Cardiac muscle cell (in vitro differentiated cells and primary cell): ENCODE measurements around the gene XPO6. TPM values are rescaled to one million over a fixed set of nuclear protein-coding genes. Genes with fewer than 3 reads are reported as not detected.
"Not testable (repeated sequence)": the region's sequence is repeated elsewhere in the genome, so short reads cannot be mapped to it uniquely, and the experiment has no call there.

Source experiments
- DNase-seq, 2 donors: peaks; one replicate each; pipeline versions ENCODE4 v3.0.0 to v3.0.0-alpha.2; 2010 to 2017; ENCODE audit warnings: low read depth in 1 of 2, low spot score in 1 of 2
- H3K27ac ChIP-seq: fragments of 200-600 bp; sonication (generic); 2 replicates; pipeline ENCODE4 v1.5.1; 2016
- H3K27me3 ChIP-seq: fragments of 200-600 bp; sonication (generic); 2 replicates; pipeline ENCODE4 v1.6.0; 2016; ENCODE audit warnings: control low read depth
- H3K36me3 ChIP-seq: fragments of 200-600 bp; sonication (generic); 2 replicates; pipeline ENCODE4 v1.5.1; 2016; ENCODE audit warnings: control low read depth
- H3K4me1 ChIP-seq: fragments of 200-600 bp; sonication (generic); 2 replicates; pipeline ENCODE4 v1.8.1; 2017; ENCODE audit warnings: low read depth, mild to moderate bottlenecking, mixed run types
- H3K4me3 ChIP-seq: fragments of 200-600 bp; sonication (generic); 2 replicates; pipeline ENCODE4 v1.5.1; 2016; ENCODE audit warnings: mild to moderate bottlenecking
- H3K9me3 ChIP-seq: fragments of 200-600 bp; sonication (generic); 2 replicates; pipeline ENCODE4 v1.5.1; 2017; ENCODE audit warnings: low read depth, mild to moderate bottlenecking, control low read depth
- CTCF ChIP-seq: IDR thresholded peaks from 2 replicates; pipeline ENCODE4 v1.5.1; 2012; ENCODE audit warnings: low read depth, mild to moderate bottlenecking, low read length
- polyA plus RNA-seq: library from polyadenylated mRNA; unstranded; fragments of >200 nt; fragmentation: Nextera tagmentation; extraction: Ambion mirVana; gene quantifications from 2 replicates; pipeline ENCODE4 v1.2.1, GENCODE V29; 2016
- total RNA-seq: library from RNA; depleted of rRNA; stranded (reverse); fragments of >200 nt; gene quantifications from 2 replicates; pipeline ENCODE4 v1.2.3, GENCODE V29; 2016

Gene XPO6
- total and polyA plus RNA-seq, 2 experiments from 2014 or later = 34.8 to 79.8 TPM

- Histone ChIP-seq H3K4me3 (no peak overlapping the region), H3K36me3 (peaks cover 31% of the 10 kb centered on the region), H3K27ac (no peak overlapping the region), H3K27me3 (no peaks in the 10 kb centered on the region), H3K4me1 (no peaks in the 10 kb centered on the region), H3K9me3 (no peaks in the 10 kb centered on the region)
- no peak for TF ChIP-seq CTCF
- no peak for DNase-seq
Observed at GRCh38 chr16:28118637-28119036, 93.1 kb downstream of the XPO6 start.

DNA sequence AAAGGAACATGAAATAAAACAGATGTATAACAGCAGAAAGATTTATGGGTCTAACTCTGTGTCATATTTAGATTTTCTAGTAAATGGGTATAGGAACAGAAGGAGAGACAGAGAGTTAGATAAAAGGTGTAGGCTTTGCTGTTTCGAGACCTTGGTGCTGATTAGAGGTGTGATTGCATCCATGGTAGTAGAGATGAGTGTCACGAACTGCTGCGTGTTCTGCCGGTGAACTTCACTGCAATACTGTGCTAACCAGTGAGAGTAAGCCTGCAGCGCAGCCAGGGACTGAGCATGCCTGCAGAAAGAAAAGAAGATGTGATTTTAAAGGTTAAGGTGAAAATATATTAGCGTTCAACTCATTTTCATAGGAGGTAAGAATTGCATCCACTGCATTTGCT is 94.6 kb downstream of the XPO6 start:
- DNase-seq = no peak
- Histone ChIP-seq H3K36me3 (peaks cover 19% of the 10 kb centered on the region), H3K27ac (no peak overlapping the region), H3K27me3 (no peaks in the 10 kb centered on the region), H3K4me3 (no peak overlapping the region), H3K4me1 (no peaks in the 10 kb centered on the region), H3K9me3 (no peaks in the 10 kb centered on the region)
- no peak for TF ChIP-seq CTCF

DNA sequence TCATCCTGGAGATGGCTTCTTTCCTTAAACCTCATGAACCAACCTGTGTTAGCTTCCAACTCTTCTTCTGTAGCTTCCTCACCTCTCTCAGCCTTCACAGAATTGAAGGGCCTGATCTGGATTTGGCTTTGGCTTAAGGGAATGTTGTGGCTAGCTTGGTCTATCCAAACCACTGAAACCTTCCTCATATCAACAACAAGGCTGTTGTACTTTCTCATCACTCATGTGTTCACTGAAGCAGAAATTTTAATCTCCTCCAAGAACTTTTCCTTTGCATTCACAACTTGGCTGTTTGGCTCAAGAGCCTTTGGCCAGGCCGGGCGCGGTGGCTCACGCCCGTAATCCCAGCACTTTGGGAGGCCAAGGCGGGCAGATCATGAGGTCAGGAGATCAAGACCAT is 95.9 kb downstream of the XPO6 start:
- H3K27ac ChIP-seq, H3K9me3 ChIP-seq, H3K4me3 ChIP-seq, H3K27me3 ChIP-seq, H3K4me1 ChIP-seq, DNase-seq: not testable (repeated sequence)
- H3K36me3 ChIP-seq = peaks cover 16% of the 10 kb centered on the region

DNA sequence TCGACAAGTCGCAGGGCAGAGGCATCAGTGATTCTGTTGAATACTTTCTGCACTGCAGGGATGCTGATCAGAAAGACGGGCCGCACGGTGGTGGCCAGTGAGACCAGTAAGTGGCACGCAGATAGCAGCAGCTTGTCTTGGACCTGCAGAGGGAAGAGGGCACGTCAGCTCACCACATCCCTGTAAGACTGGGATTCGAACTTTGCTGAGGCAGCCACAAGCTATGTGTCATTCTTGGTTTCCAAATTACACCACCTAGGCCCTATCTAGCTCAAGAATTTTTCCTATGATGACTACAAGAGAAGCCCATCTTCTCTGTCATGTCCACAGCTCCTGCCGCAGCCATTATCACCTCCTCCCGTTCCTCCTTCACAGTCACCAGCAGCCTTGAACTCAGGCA is 98.9 kb downstream of the XPO6 start:
- DNase-seq = no peak
- H3K4me3 ChIP-seq = no peak overlapping the region
- no peak for TF ChIP-seq CTCF
- H3K36me3 ChIP-seq = peaks cover 19% of the 10 kb centered on the region
- H3K27ac ChIP-seq = no peak overlapping the region
- H3K9me3 ChIP-seq = no peaks in the 10 kb centered on the region
- no peaks in the 10 kb centered on the region for H3K4me1 ChIP-seq
- H3K27me3 ChIP-seq = no peaks in the 10 kb centered on the region

- Histone ChIP-seq H3K36me3 (peaks cover 18% of the 10 kb centered on the region), H3K4me3 (no peak overlapping the region), H3K9me3 (no peaks in the 10 kb centered on the region), H3K27ac (no peak overlapping the region), H3K27me3 (no peaks in the 10 kb centered on the region), H3K4me1 (no peaks in the 10 kb centered on the region)
- DNase-seq = no peak
- no peak for TF ChIP-seq CTCF
Observed at GRCh38 chr16:28110977-28111376, 100.8 kb downstream of the XPO6 start.

DNA sequence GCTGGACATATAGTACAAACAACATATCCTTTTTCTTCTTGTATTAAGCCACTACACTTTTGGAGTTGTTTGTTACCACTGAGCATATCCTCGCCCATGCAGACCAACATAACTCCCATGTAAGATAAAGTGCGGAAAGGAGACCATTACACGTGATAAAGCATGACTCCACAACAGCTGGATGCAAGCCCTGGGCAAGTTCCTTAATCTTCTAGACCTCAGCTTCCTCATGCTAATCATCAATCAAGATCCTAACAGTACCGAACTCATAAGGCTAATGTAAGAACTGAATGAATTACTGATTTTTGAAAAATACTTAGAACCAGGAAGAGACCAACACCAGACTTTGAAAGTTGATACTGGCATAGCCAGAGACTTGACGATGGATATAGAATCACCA is 101.3 kb downstream of the XPO6 start:
- no peaks in the 10 kb centered on the region for H3K4me1 ChIP-seq
- peaks cover 16% of the 10 kb centered on the region for H3K36me3 ChIP-seq
- no peaks in the 10 kb centered on the region for H3K9me3 ChIP-seq
- no peak overlapping the region for H3K27ac ChIP-seq
- no peaks in the 10 kb centered on the region for H3K27me3 ChIP-seq
- peak in 1 of 2 donors; percentile 48 for DNase-seq
- no peak overlapping the region for H3K4me3 ChIP-seq
- TF ChIP-seq CTCF = no peak
